GM18519 (cell line): ENCODE data around the gene STXBP1.
"Not testable (repeated sequence)": the region's sequence is repeated elsewhere in the genome, so short reads cannot be mapped to it uniquely, and the experiment has no call there.

Experiments used
- ATAC-seq: cut with Tn5 transposase; IDR thresholded peaks from one replicate; pipeline ENCODE4 v1.9.1; 2021; ENCODE audit warnings: mild to moderate bottlenecking, moderate library complexity; ENCODE audit not compliant: unreplicated experiment, low FRiP score

Gene STXBP1

GRCh38 chr9:127608104-127608966 is 3.7 kb upstream of the STXBP1 start:
- ATAC-seq = no peak

DNA sequence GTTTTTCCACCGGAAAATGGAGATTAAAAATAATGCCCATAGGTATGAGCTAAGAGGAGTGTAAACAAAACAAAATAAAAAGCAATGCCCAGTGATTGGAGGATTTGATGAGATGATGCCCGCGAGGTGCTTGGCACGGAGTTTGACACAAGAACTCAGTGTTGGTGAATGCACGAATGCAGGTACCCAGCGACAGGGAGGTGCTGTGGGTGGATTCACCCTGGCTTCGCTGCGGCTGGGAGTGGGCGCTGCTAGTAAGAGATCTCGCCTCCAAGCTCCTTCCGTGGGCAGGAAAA is 526 bp upstream of the STXBP1 start:
- no peak for ATAC-seq

DNA sequence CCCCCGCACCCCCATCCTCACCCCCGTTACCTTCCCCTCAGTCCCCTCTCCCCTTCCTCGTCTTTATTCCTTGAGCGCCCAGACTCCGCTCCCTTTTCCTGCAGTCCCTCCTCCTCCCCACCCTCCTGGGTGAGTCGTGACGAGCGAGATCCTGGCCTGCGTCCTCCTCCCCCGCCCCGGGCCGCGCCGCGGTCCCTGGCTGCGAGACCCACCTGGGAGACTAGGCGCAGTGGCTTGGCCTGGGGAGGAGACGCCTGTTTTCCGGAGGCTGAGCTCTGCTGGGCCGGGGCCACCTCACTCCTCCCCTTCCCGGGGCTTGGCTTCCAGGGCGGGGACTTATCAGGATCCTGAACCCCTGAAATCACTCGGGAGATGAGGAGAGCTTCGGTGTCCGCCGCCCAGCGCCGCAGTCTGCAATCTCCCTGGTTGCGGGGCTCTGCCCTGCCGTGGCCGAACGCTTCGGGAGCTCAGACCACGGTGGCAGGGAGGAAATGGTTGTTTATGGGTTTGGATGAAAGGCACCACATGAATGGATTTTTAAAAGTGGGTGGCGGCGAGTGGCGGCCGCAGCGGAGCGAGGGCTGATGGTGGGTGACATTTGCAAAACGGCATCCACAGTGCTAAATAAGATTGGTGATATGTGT is 984 bp downstream of the STXBP1 start:
- ATAC-seq = no peak

GRCh38 chr9:127613583-127613954 is 1.5 kb downstream of the STXBP1 start:
- no peak for ATAC-seq

DNA sequence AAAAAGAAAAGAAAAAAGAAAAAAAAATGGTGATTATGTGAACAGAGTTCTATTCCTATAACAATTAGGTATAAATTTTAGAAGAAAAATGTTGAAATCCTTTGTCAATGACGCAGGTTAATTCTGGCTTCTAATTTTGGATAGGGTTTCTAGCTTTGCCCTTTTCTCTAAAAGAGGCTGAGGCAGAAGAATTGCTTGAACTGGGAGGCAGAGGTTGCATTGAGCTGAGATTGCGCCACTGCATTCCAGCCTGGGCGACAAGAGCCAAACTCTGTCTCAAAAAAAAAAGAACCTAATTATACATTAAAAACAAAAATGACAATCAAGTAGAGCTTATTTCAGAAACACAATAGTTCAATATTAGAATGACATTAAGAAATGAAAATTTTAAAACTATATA is 2.9 kb downstream of the STXBP1 start:
- ATAC-seq = no peak

DNA sequence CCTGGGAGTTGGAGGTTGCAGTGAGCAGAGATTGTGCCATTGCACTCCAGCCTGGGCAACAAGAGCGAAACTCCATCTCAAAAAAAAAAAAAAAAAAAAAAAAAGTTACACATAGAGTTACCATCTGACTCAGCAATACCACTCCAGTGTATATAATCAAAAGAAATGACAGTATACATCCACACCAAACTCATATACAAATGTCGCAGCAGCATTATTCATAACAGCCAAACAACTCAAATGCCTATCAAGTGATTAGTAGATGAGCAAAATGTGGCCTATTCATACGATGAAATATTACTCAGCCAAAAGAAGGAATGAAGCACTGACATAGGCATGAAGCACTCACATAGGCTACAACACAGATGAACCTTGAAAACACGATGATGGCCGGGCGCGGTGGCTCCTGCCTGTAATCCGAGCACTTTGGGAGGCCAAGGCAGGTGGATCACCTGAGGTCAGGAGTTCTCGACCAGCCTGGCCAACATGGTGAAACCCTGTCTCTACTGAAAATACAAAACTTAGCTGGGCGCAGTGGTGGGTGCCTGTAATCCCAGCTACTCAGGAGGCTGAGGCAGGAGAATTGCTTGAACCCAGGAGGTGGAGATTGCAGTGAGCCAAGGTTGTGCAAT is 9.4 kb downstream of the STXBP1 start:
- ATAC-seq = not testable (repeated sequence)

- ATAC-seq = no peak
Measured at GRCh38 chr9:127626752-127627493, 14.8 kb downstream of the STXBP1 start.

DNA sequence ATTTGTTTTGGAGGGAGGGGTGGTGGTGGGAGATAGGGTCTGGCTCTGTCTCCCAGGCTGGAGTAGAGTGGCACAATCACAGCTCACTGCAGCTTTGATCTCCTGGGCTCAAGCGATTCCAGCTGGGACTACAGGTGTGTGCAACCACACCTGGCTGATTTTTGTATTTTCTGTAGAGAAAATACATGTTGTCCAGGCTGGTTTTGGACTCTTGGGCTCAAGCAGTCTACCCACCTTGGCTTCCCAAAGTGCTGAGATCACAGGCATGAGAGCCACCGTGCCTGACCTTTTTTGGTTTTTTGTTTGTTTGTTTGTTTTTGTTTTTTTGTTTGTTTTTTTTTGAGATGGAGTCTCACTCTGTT is 15.4 kb downstream of the STXBP1 start:
- no peak for ATAC-seq

DNA sequence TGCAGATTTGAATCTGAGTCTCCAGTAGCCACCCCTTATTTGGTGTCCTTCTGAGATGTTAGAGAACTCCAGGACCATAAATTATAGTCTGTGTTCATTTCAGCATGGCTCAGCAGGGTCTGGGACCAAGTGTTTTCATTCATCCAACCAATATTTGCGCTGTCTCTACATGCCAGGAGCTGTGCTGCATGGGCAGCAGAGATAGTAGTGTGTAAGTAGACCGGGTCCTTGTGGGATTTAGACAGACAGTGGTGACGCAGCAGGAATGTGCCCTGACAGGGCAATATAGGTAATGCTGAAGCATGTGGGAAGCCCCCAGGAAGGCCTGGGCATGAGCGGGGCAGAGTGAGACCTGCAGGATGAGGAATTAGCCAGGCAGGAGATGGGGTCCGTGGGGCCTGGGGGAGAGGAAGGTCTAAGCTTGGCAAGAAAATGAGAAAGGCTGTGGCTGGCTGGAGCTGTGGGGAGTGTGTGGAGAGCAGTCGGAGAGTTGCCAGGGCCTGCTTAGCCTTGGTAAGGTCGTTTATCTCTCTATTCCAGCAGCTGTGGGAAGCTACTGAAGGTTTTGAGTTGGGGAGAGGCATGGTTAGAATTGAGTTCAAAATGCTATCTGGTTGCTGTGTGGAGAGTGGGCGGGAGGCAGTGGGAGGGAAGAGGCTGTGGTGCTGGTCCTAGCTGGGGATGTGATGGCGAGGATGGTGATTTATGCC is 16.8 kb downstream of the STXBP1 start:
- ATAC-seq = no peak

- no peak for ATAC-seq
Measured at GRCh38 chr9:127629468-127630081, 17.5 kb downstream of the STXBP1 start.

- no peak for ATAC-seq
Measured at GRCh38 chr9:127633216-127633862, 21.3 kb downstream of the STXBP1 start.

DNA sequence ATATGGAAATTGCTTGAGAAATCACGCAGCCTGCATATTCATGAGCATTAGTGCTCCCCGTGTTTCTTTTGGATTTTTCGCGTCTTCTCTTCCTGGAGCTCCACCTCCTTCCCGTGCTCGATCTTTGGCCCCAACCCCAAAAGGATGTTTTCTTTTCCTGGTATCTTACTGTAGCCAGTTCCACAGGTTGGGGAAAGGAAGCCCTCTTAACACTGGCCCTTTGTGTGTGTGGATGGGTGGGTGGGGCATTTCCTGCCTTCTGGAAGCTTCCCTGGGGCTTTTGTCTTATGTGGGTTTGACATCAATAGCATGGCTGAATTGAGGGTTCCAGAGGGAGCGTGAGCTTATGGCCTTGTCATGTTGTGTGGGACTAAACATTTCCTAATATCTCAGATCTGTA is 21.9 kb downstream of the STXBP1 start:
- ATAC-seq = no peak

GRCh38 chr9:127634698-127635097 is 22.6 kb downstream of the STXBP1 start:
- ATAC-seq = no peak

DNA sequence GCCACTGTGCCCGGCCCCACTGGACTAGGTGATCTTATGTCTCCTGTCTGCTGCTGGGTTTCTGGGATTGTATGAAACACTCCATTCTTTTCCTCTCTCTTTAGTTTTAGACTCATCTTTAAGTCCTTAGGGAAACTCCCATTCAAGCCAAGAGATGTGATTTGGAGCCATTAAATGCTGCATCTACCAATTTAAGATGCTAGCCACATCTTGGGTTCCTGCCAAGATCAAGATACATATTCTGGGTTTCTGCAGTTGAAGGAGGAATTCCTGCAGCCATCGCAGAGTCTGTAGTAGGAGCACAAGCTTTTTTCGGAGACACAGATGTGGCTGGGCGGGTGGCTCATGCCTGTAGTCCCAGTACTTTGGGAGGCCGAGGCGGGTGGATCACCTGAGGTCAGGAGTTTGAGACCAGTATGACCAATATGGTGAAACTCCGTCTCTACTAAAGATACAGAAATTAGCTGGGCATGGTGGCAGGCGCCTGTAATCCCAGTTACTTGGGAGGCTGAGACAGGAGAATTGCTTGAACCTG is 23.2 kb downstream of the STXBP1 start:
- ATAC-seq = no peak

GRCh38 chr9:127637322-127637847 is 25.3 kb downstream of the STXBP1 start:
- ATAC-seq = no peak

- ATAC-seq = no peak
Measured at GRCh38 chr9:127640908-127641545, 28.9 kb downstream of the STXBP1 start.

DNA sequence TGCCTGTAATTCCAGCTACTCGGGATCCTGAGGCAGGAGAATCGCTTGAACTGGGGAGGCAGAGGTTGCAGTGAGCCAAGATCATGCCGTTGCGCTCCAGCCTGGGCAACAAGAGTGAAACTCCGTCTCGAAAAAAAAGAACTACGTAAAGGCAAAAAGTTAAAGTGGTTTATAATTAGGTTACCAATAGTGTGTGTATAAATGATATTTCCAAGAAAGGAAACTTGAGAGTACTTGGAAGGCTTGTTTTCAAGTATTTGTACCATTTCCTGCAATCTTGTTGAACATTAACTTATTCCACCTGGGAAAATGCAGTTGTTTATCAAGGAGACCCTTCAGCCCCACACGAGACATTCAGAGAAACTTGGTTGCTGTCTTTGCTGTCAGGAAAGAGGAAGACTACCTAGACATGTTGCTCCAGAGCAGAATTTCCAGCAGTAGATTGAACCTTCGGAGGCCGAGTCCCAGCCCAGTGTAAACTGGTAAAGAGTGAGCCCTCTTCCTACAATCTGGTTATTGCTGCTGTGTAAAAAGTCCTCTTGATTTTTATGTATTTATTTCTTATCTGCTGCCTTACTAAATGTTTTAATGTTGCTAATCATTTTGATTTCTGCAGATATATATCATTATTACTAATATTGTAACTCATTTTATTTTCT is 30.1 kb downstream of the STXBP1 start:
- ATAC-seq = no peak

- ATAC-seq = no peak
Measured at GRCh38 chr9:127644146-127644827, 32.2 kb downstream of the STXBP1 start.
